Activated CD8-positive, alpha-beta T cell treated with anti-CD3 and anti-CD28 coated beads for 36 hours (primary cell): ENCODE results near the gene SVIL. TPM values are rescaled to one million over a fixed set of nuclear protein-coding genes. Genes with fewer than 3 reads are reported as not detected.

Source experiments
- ATAC-seq: fragments of 200-7000 bp; cut with Tn5 transposase; one replicate; pipeline ENCODE4 v1.10.0; 2021; ENCODE audit warnings: mild to moderate bottlenecking, moderate library complexity
- CTCF ChIA-PET: fragments of 350-600 bp; sonication (Branson Sonifier 250); formaldehyde crosslinking; loops from one replicate; lab custom pipeline; 2021; ENCODE audit warnings: antibody characterized with exemption; lab: Charles Lee
- POLR2A ChIA-PET: fragments of 350-600 bp; sonication (Branson Sonifier 250); formaldehyde crosslinking; loops from one replicate; lab custom pipeline; 2021; ENCODE audit warnings: antibody characterized with exemption; lab: Charles Lee
- DNase-seq: peaks from one replicate; pipeline ENCODE4 v3.0.0-alpha.2; 2020
- H3K27ac Mint-ChIP-seq: one replicate; pipeline ENCODE4 v1.8.0; 2021; ENCODE audit warnings: mild to moderate bottlenecking, mixed read lengths
- H3K27me3 Mint-ChIP-seq: one replicate; pipeline ENCODE4 v1.8.0; 2021; ENCODE audit warnings: mixed read lengths
- H3K36me3 Mint-ChIP-seq: one replicate; pipeline ENCODE4 v1.8.0; 2021; ENCODE audit warnings: low read depth, mixed read lengths
- H3K4me1 Mint-ChIP-seq: one replicate; pipeline ENCODE4 v1.8.0; 2021; ENCODE audit warnings: low read depth, mixed read lengths
- H3K4me3 Mint-ChIP-seq: one replicate; pipeline ENCODE4 v1.8.0; 2021; ENCODE audit warnings: mild to moderate bottlenecking, moderate library complexity, mixed read lengths
- H3K9me3 Mint-ChIP-seq: one replicate; pipeline ENCODE4 v1.8.0; 2021; ENCODE audit warnings: mixed read lengths
- CTCF ChIP-seq: fragments of 200-600 bp; IDR thresholded peaks from one replicate; pipeline ENCODE4 v1.8.0; 2022; ENCODE audit warnings: antibody characterized with exemption, mild to moderate bottlenecking
- intact Hi-C: fragments of 100-400 bp; cut with micrococcal nuclease; formaldehyde crosslinking; loops from one replicate; pipeline ENCODE4 v1.10.0; 2022
- total RNA-seq, 2 experiments: library from RNA; stranded (reverse); gene quantifications; one replicate each; pipeline ENCODE4 v1.2.3, GENCODE V29; 2021

The SVIL gene
- total RNA-seq, 2 experiments from 2014 or later: 7.9 to 8.9 TPM

GRCh38 chr10:29623797-29624196 lies 11.0 kb downstream of the SVIL start:
- Mint-ChIP-seq H3K36me3 (no peaks in the 10 kb centered on the region), H3K27me3 (no peaks in the 10 kb centered on the region), H3K27ac (no peak overlapping the region), H3K4me3 (no peak overlapping the region), H3K9me3 (no peaks in the 10 kb centered on the region), H3K4me1 (no peaks in the 10 kb centered on the region)
- ATAC-seq (no peak), DNase-seq (no peak)
- ChIA-PET CTCF (no interaction called here), POLR2A (no interaction called here)
- intact Hi-C loops: no loop called here
- TF ChIP-seq CTCF: no peak

- DNase-seq (no peak), ATAC-seq (no peak)
- no peak overlapping the region for H3K27ac Mint-ChIP-seq
- H3K4me1 Mint-ChIP-seq: no peaks in the 10 kb centered on the region
- H3K9me3 Mint-ChIP-seq: no peaks in the 10 kb centered on the region
- H3K4me3 Mint-ChIP-seq: no peak overlapping the region
- CTCF ChIA-PET: interaction anchor here (1.2 kb wide), 1 partner anchor 109 kb away, joined by 4 read pairs; no protein-coding TSS in a partner anchor
- H3K36me3 Mint-ChIP-seq: no peaks in the 10 kb centered on the region
- TF ChIP-seq CTCF: no peak
- no peaks in the 10 kb centered on the region for H3K27me3 Mint-ChIP-seq
- intact Hi-C loops: no loop called here
- POLR2A ChIA-PET: no interaction called here
These were observed 12.3 kb downstream of the SVIL start for GRCh38 chr10:29622382-29622922.

GRCh38 chr10:29621161-29621560 lies 13.6 kb downstream of the SVIL start:
- CTCF ChIA-PET: no interaction called here
- TF ChIP-seq CTCF: no peak

GRCh38 chr10:29620112-29620690 lies 14.6 kb downstream of the SVIL start:
- H3K9me3 Mint-ChIP-seq: no peaks in the 10 kb centered on the region
- no peak overlapping the region for H3K4me3 Mint-ChIP-seq
- POLR2A ChIA-PET: interaction anchor here (0.6 kb wide), 1 partner anchor 29 kb away, joined by 3 read pairs; no protein-coding TSS in a partner anchor
- H3K4me1 Mint-ChIP-seq: no peaks in the 10 kb centered on the region
- CTCF ChIA-PET: no interaction called here
- no peak for TF ChIP-seq CTCF
- H3K36me3 Mint-ChIP-seq: no peaks in the 10 kb centered on the region
- no peak overlapping the region for H3K27ac Mint-ChIP-seq
- H3K27me3 Mint-ChIP-seq: no peaks in the 10 kb centered on the region
- DNase-seq (no peak), ATAC-seq (no peak)
- intact Hi-C loops: no loop called here

More at GRCh38 chr10:29621161-29621560, 13.6 kb downstream of the SVIL start:
- Mint-ChIP-seq H3K27me3 (no peaks in the 10 kb centered on the region), H3K4me1 (no peaks in the 10 kb centered on the region), H3K9me3 (no peaks in the 10 kb centered on the region), H3K36me3 (no peaks in the 10 kb centered on the region), H3K4me3 (no peak overlapping the region), H3K27ac (no peak overlapping the region)
- ATAC-seq (no peak), DNase-seq (no peak)
- POLR2A ChIA-PET: no interaction called here
- intact Hi-C loops: no loop called here

GRCh38 chr10:29619241-29619669 lies 15.5 kb downstream of the SVIL start:
- no peak for TF ChIP-seq CTCF
- H3K27ac Mint-ChIP-seq: no peak overlapping the region
- POLR2A ChIA-PET: no interaction called here
- no peaks in the 10 kb centered on the region for H3K9me3 Mint-ChIP-seq
- intact Hi-C loops: no loop called here
- CTCF ChIA-PET: interaction anchor here (1.0 kb wide), 1 partner anchor 8 kb away, joined by 3 read pairs; no protein-coding TSS in a partner anchor
- H3K4me3 Mint-ChIP-seq: no peak overlapping the region
- no peak for DNase-seq
- no peaks in the 10 kb centered on the region for H3K4me1 Mint-ChIP-seq
- H3K27me3 Mint-ChIP-seq: no peaks in the 10 kb centered on the region
- no peak for ATAC-seq
- H3K36me3 Mint-ChIP-seq: no peaks in the 10 kb centered on the region
